SHP77 (cell line): Measurements from ENCODE around the gene ADAM23.

Source experiments
- DNase-seq, 2 experiments: peaks; one replicate each; lab custom pipeline; 2025; lab: John Stamatoyannopoulos, UW

Gene ADAM23

DNA sequence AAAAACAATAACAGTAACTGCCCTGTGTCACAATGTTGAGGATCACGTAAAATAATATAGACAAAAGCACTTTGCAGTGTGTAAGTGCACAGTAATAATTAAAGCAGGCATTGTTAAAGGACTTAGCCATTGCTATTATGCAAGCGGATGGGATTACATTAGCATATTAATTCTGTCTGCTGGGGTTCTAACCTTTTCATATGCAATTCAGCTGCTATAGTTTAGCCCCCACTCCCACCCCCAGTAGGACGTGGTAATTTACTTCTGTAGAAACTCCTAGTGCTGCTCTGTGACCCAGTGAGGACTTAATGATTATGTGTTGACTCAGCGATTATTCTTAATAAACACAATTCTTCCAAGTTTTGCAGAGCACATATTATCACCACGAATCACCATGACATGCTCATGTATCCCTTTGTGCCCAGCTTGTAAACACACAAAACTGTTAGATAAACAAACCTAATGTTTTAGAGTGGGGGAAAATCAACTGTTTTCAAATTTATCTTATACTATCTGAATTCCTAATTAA, 5.1 kb upstream of the ADAM23 start:
- no peak for DNase-seq

DNA sequence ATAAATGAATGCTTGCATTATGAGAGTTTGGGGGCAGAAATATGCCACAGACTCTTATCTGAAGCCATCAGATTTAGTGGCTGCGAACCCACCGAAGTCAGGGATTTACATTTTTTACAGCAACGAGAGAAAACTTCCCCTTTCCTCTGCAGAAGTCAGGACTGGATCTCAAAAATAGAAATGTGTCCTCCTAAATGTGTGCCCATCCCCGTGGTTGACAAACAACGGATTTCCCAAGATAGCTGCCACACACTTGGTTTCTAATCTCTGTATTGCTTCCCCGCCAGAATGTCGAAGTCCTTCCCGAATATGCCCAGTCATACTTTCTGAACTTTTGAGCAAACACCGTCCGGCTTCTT, 879 bp upstream of the ADAM23 start:
- no peak for DNase-seq

DNA sequence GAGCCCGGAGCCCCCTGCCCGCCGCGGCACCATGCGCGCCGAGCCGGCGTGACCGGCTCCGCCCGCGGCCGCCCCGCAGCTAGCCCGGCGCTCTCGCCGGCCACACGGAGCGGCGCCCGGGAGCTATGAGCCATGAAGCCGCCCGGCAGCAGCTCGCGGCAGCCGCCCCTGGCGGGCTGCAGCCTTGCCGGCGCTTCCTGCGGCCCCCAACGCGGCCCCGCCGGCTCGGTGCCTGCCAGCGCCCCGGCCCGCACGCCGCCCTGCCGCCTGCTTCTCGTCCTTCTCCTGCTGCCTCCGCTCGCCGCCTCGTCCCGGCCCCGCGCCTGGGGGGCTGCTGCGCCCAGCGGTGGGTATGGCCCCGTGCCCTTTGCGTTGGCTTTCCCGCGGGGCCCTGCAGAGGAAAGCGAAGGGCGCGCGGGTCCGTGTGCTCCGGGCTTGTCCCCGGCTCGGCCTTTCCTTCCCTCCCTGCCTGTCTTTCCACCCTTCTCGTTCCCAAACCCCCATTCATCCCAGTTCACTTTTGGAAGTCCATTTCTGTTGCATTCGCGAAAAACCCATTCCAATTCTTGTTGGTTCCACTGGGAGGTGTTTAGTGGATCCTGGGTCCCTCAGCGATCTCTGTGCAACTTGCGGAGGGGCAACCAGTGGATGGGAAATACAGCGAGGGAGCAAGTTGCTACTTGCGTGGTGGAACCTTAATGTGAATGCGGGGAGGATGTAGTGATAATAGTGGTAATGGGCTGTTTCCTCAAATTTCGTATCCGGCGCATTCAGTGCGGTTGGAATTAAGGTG, 599 bp downstream of the ADAM23 start:
- DNase-seq: no peak

DNA sequence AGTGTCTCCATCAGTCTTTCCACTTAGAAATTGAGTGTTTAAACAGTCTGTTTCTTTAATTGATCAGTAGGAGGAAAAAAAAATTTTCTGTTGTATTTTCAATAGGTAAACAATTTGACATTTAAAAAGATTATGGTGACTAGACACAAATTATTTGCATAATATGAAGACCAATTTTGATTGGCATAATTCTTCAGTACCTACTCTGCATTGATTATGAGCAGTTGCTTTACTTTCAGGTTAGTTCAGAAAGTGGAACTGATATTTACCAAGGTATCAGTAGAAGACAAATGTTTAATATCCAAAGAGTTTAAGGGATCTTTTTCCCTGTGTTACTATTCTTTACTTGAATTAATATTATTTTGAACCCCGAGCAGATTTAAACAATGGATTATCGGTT, 2.6 kb downstream of the ADAM23 start:
- no peak for DNase-seq

DNA sequence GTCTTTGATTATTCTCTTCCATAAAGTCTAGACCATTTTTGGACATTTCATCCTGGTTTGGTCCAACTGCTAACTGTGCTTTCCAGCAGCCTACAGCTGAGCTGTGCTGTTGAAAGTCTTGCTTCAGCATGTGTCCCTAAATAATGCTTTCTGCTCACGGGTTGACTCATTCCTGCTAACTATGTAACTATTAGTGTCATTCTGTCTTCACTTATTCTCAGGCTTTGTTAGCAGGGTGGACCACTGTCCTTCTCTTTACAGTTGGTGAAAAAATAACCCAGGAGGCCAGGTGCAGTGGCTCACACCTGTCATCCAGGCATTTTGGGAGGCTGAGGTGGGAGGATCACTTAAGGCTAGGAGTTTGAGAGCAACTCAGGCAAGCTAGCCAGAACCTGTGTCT, 8.9 kb downstream of the ADAM23 start:
- no peak for DNase-seq

DNA sequence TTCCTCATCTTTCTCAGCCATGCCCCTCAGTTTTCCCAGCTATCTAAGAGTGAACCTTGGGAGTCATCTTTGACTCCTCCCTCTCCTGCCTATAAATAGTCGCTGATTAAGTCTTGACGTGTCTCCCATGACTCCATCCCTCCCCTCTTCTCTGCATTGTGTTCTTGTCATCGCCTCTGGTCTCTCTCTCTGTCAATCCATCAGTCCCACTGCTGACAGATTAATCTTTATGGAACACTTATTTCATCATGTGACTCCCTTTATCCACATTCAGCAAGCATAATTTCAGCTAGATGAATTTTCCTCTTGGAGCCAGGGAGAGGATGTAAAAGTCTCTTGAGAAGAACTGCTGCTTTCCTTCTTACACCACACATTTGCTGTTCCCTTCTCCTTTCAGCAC, 9.4 kb downstream of the ADAM23 start:
- DNase-seq: no peak

DNA sequence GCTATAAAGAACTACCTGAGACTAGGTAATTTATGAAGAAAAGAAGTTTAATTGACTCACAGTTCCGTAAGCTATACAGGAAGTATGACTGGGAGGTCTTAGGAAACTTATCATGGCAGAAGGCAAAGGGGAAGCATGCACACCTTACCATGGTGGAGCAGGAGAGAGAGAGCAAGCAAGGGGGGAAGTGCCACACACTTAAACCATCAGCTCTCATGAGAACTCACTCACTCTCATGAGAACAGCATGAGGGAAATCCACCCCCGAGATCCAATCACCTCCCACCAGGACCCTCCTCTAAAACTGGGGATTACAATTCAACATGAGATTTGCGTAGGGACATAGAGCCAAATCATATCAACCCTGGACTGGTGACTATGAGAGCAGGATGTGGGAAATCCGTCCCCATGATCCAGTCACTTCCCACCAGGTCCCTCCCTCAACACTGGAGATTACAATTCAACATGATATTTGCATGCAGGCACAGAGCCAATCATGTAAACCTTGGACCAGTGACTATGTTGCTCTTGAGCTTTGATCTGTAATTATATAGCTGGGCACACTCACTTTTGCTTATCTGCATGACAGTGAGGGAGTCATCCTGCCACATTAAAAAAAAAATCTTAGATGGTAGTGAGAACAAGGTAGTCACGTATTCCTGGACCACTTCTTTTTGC, 12.9 kb downstream of the ADAM23 start:
- DNase-seq: no peak

DNA sequence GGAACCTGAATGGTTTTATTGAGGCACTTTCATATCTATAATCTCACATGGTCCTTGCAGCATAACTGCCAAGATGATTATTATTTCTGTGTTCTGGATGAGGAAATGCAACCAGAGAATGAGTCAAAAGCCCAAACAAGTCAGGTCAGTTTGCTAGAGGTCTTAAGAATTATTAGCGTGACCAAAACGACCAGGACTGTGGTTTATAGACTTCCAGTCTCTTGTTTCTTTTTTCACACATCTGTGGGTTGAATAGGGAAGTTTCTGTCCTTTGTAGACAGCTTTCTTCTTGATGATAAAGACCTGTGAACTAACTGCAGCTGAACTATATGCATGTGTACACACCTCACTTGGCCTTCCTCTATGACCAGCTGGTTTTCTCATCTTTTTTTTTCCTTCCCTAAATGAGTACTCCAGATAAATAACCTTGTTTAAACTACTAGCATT, 13.9 kb downstream of the ADAM23 start:
- DNase-seq: no peak

DNA sequence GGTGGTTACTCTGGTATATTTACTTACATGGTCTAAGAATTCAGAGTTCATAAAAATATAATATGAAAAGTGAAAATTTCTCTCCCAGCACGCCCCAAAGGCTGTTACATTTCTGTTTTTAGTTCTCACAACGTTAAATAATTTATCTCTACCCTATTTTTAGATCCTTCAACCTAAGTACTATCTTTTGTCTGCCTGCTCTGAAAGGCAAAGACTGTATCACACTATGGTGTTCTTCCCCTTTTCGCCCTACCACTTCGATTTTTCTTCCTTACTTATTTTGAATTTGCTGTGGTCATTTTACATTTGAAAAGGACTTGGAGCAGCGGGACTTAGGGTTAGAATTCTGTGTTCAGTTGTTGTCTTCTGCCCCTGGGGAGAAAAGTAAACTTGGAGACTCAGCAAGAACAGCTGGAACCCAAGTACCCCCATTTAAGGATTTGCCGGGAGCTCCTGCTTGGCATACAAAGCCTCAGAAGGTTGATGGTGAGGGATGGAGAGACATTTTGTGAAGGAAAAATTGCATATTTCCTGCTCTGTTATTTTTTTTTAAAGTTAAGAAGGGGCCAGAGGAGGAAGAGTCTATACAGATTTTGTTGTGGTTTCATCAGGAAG, 19.0 kb downstream of the ADAM23 start:
- DNase-seq: no peak

DNA sequence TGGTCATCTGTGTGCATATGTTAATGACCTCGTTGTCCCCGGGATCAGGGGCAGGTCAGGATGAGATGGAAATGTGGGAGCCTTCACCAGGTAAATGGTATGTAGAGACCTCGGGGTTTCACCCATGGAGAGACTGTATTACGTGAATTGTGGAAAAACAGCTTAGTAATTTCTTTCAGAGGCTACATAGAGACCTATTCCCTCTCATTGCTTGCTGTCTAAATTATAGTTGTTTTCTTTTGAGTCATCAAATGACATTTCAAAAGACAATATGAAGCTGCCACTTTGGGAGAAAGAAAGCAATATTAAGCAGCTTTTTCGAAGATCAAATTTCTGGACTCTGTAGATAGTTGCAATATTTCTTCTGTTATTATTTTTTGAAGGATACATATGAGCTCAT, 20.4 kb downstream of the ADAM23 start:
- DNase-seq: no peak

DNA sequence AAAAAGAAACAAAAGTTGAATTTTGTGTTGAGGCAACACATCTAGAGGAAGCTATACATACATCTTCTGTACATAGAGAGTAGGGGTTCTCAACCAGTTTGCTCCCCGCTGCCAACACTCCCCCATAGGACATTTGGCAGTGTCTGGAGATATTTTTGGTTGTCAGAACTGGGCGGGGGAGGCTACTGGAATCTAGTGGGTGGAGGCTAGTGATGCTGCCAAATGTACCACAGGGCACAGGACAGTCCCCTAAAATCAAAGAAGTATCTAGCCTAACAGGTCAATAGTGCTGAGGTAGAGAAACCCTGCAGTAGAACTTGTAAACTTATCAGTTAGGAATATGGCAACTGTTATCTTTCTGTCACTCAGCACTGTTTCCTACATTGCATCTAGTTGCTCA, 21.3 kb downstream of the ADAM23 start:
- no peak for DNase-seq

DNA sequence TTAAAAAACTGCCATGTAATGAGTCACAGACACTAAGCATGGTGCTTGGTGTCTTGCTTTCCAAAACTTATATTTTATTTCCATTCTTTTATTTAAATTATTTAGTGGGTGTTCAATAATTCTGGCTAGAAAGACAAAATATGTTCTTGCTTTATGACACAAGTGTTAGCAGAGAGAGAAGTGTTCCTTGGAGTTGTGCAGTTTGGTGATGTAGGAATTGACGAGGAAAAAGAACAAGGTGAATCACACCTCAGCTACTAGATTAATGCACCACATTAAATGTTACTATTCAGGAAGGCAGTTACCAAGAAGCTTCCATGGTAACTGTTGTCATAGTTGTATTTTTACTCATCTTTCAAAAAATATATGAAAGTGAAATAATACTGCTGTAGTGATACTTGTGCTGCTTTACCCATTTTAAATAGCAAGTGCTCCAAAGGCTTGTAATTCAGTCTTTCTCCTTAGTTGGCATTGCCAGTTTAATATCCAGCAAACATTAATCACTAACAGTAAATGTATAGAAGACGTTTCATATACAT, 28.3 kb downstream of the ADAM23 start:
- no peak for DNase-seq

DNA sequence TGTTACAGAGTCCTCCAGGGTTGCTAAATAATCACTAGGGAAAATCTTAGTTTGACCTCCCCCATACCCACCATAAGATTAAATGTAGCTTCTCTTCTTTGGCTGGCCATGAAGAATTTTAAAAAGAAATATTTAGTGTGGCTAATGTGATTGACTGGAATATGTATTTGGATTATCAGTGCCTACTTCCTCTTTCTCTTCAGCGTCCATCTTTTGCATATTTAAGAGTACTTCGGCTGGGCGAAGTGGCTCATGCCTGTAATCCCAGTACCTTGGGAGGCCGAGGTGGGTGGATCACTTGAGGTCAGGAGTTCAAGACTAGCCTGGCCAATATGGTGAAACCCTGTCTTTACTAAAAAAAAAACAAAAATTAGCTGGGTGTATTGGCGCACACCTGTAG, 28.8 kb downstream of the ADAM23 start:
- no peak for DNase-seq

DNA sequence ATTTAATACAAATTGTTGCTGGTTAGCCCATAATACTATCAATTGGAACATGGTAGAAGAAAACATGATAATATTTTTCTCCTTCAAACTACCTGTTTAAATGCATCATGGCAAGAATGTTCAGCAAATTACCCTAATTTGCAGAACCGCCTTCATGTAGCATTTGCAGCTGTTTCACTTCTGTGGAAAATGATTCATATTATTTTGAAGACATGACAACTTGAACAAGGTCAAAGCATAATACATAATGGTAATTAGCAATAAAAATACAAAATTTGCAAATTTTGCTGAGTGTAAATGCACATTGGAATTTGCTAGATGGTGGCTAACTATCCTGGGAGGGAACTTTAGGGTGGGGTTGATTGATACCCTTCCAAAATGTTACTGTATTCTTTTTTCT, 30.8 kb downstream of the ADAM23 start:
- no peak for DNase-seq

DNA sequence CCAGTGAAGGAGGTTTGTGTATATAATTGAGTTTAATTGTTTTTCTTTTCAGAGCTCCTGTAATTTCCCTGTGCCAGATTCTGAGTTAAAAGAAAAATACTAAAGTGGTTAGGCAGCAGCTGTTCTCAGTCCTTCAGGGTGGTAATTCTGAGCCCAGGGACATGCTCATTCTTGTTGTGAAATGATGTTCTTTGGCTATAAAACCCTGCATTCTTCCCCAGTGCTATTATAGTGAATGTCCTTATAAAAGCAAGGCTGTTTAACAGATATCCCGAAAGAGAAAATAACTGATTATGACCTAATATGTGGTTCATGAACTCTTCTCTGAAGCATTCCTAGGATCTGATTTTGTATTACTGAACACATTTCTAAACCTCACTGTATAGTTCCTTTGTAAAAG, 34.0 kb downstream of the ADAM23 start:
- DNase-seq: no peak

DNA sequence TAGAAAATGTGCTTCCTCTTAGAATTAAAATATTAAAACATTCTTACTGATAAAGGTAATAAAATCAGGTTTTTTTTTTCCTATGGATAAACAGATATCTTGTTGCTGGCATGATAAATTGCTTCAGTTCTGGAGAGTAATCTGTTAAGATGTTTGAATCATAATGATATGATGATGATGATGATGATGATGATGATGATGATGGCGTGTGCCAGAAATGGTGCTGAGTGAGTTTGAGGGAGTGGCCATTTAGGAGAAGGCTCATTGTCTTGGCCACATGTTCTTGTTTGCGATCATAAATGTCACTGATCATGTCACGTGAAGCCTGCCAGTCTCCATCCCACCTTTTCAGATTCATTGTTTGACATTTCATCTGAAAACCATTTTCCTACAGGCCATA, 35.0 kb downstream of the ADAM23 start:
- DNase-seq: no peak

DNA sequence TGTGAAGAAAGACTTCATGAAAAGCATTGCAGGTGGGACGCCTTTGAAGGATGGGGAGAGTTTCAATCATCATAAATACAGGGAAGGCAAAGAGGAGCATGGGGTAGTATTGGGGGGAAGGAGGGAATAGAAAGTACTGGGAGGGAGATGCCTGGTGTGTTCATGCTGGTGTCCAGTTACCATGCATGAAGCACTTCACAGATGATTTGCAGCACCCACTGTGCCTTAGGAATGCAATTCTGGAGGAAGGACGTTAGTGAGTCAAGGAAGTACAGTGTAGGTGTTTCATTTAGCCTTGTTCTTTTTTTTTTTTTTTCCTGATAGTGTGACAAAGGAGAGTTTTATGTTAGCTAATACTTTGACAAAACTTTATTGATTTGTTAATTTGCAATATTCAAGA, 36.8 kb downstream of the ADAM23 start:
- no peak for DNase-seq

DNA sequence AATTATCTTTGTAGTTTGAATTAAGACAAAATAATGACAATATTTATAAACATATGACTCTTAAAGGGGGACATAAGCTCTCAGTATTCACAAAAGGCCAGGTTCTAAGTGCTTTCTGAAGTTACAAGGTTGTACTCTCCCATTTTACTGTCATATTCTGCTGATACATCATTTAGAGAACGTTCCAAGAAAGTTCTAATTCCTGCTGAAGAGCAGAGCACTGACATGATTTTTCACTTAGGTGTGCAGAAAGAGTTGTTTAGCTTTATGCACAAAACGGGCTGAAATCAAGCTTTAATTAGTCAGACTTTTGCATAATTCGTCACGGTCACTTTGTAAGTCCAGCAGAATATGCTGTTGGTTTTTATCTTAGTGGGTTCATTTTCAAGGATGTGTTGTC, 37.3 kb downstream of the ADAM23 start:
- DNase-seq: no peak

DNA sequence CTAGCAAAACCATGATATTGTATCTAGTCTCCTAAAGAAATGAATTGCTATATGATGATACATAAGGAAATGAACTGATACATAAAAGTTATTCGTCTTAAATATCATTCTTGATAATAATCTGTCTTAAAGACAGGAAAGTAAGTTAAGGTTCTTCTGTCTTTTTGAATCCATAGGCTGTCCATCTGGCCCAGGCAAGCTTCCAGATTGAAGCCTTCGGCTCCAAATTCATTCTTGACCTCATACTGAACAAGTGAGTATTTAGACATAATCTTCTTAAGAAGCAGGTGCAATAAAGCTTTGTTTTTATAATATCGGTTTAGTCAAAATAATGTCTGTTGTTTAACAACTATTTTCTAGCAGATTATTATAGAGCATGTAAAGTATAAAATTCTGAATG, 37.7 kb downstream of the ADAM23 start:
- no peak for DNase-seq

DNA sequence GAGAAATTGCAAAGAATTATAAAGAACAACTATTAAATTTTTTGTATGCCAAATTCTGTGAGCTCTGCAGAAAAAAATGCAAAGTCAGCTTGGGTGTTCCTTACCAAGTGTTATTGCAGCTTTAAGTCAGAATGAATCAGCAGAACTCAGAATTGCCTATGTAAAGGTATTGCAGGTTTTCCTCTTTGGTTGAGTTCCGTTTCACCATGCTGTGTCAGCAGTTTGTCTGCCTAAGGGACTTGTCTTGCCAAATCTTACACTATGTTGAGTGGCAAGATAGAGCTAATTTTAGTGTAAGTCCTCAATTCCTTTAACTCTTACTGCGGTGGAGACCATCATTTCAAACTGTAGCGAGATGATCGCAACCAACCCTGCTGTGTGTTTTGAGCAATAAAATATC, 38.8 kb downstream of the ADAM23 start:
- DNase-seq: no peak

DNA sequence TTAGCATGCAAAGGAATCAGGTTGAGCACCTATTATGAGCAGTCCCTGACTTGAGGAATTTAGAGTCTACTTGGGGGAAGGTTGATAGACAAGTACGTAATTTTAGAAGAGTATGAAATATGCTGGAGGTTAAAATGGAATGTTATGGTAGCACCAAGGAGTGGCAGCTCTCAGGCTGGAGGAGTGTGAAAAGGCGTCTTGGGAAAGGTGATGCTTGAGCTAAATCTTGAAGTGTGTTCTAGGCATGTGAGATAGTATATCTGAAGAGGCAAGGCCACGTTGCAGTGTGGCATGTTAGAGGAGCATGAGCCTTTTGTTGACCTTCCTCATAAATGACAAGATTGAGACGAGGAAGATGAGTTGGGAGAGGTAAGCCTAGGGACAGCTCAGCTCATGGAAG, 39.3 kb downstream of the ADAM23 start:
- DNase-seq: no peak

DNA sequence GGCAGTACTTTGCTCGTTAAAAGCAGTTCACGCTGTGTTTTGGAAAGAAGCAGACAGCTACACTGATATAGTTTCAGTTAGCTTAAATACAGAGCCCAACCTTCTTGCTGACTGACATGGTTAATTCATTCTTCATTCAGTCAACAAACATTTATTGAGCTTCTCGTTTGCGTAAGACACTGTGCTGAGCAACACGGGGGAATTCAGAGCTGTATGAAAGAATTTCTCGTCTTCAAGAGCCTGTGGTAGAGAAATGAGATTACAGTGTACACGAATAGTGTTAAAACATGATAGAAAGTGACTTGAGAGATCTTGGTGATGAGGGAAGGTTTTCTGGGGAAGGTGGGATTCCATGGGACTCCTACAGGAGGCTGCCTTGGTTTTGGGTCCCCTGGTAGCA, 44.7 kb downstream of the ADAM23 start:
- no peak for DNase-seq

DNA sequence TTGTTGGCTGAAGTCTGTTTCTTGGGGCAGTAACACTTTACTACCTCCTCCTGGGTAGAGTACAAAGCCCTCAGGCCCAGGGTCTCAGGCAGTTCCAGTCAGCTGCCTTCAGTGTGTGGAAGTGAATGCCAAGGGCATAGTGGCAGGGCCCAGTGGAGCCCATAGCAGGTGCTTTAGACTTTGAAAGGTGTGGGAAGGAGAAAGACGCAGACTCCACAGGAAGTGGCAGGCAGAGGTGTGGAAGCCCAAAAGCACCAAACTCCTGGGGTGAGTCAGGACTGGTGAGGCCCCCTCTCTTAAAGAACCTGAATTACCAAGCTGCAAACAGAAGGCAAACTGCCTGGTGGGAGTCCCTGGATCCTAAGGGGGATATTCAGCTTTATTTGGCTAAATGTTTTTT, 45.3 kb downstream of the ADAM23 start:
- no peak for DNase-seq
